Measurements from ENCODE around the gene AGFG2. TPM values are rescaled to one million over a fixed set of nuclear protein-coding genes. Genes with fewer than 3 reads are reported as not detected.

AGFG2 gene
- total RNA-seq, 1 donor from 2014 or later = 6.2 TPM

- Mint-ChIP-seq H3K9me3 (ENCODE audit: unreplicated experiment) (no peaks in the 10 kb centered on the region), H3K4me1 (ENCODE audit: low read depth, unreplicated experiment) (peaks cover 18% of the 10 kb centered on the region), H3K27ac (ENCODE audit: unreplicated experiment) (peak overlapping the region; percentile 75), H3K36me3 (ENCODE audit: low read depth, unreplicated experiment) (peaks cover 8% of the 10 kb centered on the region), H3K27me3 (ENCODE audit: low read depth, unreplicated experiment) (no peaks in the 10 kb centered on the region), H3K4me3 (ENCODE audit: unreplicated experiment) (peak overlapping the region; percentile 81)
- Histone ChIP-seq H3K27ac (ENCODE audit: low read depth, low read length) (peak overlapping the region; percentile 79), H3K27me3 (ENCODE audit: insufficient read depth, low read length) (no peaks in the 10 kb centered on the region), H3K9me3 (ENCODE audit: insufficient read depth, low read depth, low read length) (no peaks in the 10 kb centered on the region), H3K4me3 (ENCODE audit: insufficient read depth, low read depth, low read length) (peak overlapping the region; percentile 52), H3K79me2 (ENCODE audit: insufficient read depth, low read length) (peaks cover 51% of the 10 kb centered on the region), H3K36me3 (ENCODE audit: insufficient read depth, low read length) (peaks cover 18% of the 10 kb centered on the region), H4K20me1 (ENCODE audit: insufficient read depth, low read length) (peaks cover 56% of the 10 kb centered on the region), H3K9ac (ENCODE audit: low read length) (peak overlapping the region; percentile 78), H3K4me2 (ENCODE audit: low read length) (peak overlapping the region; percentile 99), H3K4me1 (ENCODE audit: insufficient read depth, low read length) (peaks cover 25% of the 10 kb centered on the region), H2AFZ (ENCODE audit: low read depth, low read length) (peak overlapping the region; percentile 38)
- DNase-seq (ENCODE audit: low read depth) (no peak), FAIRE-seq (no peak)
- TF ChIP-seq EZH2 (IDR thresholded peaks at IDR 0.05; ENCODE audit: insufficient read depth, low read length) (no peak), CTCF (IDR thresholded peaks at IDR 0.05; ENCODE audit: insufficient read depth, low read depth, low read length) (no peak)
Measured at GRCh38 chr7:100583132-100584053, 44.4 kb downstream of the AGFG2 start.

GRCh38 chr7:100584054-100584682 lies 45.2 kb downstream of the AGFG2 start:
- Histone ChIP-seq H3K36me3 (ENCODE audit: insufficient read depth, low read length) (peaks cover 18% of the 10 kb centered on the region), H3K4me3 (ENCODE audit: insufficient read depth, low read depth, low read length) (peak overlapping the region; percentile 83), H3K4me1 (ENCODE audit: insufficient read depth, low read length) (peaks cover 25% of the 10 kb centered on the region), H4K20me1 (ENCODE audit: insufficient read depth, low read length) (peaks cover 56% of the 10 kb centered on the region), H3K9ac (ENCODE audit: low read length) (peak overlapping the region; percentile 89), H2AFZ (ENCODE audit: low read depth, low read length) (peak overlapping the region; percentile 38), H3K27me3 (ENCODE audit: insufficient read depth, low read length) (peaks cover under 1% of the 10 kb centered on the region), H3K4me2 (ENCODE audit: low read length) (peak overlapping the region; percentile 99), H3K27ac (ENCODE audit: low read depth, low read length) (peak overlapping the region; percentile 83), H3K9me3 (ENCODE audit: insufficient read depth, low read depth, low read length) (no peaks in the 10 kb centered on the region), H3K79me2 (ENCODE audit: insufficient read depth, low read length) (peaks cover 51% of the 10 kb centered on the region)
- Mint-ChIP-seq H3K4me3 (ENCODE audit: unreplicated experiment) (peak overlapping the region; percentile 92), H3K4me1 (ENCODE audit: low read depth, unreplicated experiment) (peaks cover 18% of the 10 kb centered on the region), H3K9me3 (ENCODE audit: unreplicated experiment) (no peaks in the 10 kb centered on the region), H3K27ac (ENCODE audit: unreplicated experiment) (peak overlapping the region; percentile 92), H3K36me3 (ENCODE audit: low read depth, unreplicated experiment) (peaks cover 5% of the 10 kb centered on the region), H3K27me3 (ENCODE audit: low read depth, unreplicated experiment) (peaks cover under 1% of the 10 kb centered on the region)
- TF ChIP-seq EZH2 (IDR thresholded peaks at IDR 0.05; ENCODE audit: insufficient read depth, low read length) = no peak
- no peak for TF ChIP-seq CTCF (IDR thresholded peaks at IDR 0.05; ENCODE audit: insufficient read depth, low read depth, low read length)
- FAIRE-seq = no peak
- DNase-seq (ENCODE audit: low read depth) = no peak
